ENCODE measurements around the gene LBHD2.
"Not testable (repeated sequence)": the region's sequence is repeated elsewhere in the genome, so short reads cannot be mapped to it uniquely, and the experiment has no call there.

The LBHD2 gene

GRCh38 chr14:103084021-103084919, at the start of gene LBHD2:
TSS of gene LBHD2 (plus strand) at chr14:103084210. CDS start at chr14:103086013, 1,803 bp downstream.
- DNase-seq (ENCODE audit: low read depth in 2 of 2), result no peak

GRCh38 chr14:103041464-103041863, 42.5 kb upstream of the LBHD2 start:
- no peak for DNase-seq (ENCODE audit: low read depth in 2 of 2)

GRCh38 chr14:103043257-103044015, 40.6 kb upstream of the LBHD2 start:
- DNase-seq (ENCODE audit: low read depth in 2 of 2), result no peak

GRCh38 chr14:103045371-103045869, 38.6 kb upstream of the LBHD2 start:
- DNase-seq (ENCODE audit: low read depth in 2 of 2), result no peak

GRCh38 chr14:103047453-103047852, 36.6 kb upstream of the LBHD2 start:
- not testable (repeated sequence) for DNase-seq (ENCODE audit: low read depth in 2 of 2)

GRCh38 chr14:103050935-103051334, 33.1 kb upstream of the LBHD2 start:
- DNase-seq (ENCODE audit: low read depth in 2 of 2), result no peak

- DNase-seq (ENCODE audit: low read depth in 2 of 2), result no peak
These were observed 31.6 kb upstream of the LBHD2 start for GRCh38 chr14:103052407-103052806.

GRCh38 chr14:103055695-103056094, 28.3 kb upstream of the LBHD2 start:
- no peak for DNase-seq (ENCODE audit: low read depth in 2 of 2)

- no peak for DNase-seq (ENCODE audit: low read depth in 2 of 2)
These were observed 27.5 kb upstream of the LBHD2 start for GRCh38 chr14:103056322-103057027.

GRCh38 chr14:103057028-103057371, 27.0 kb upstream of the LBHD2 start:
- DNase-seq (ENCODE audit: low read depth in 2 of 2), result no peak

- DNase-seq (ENCODE audit: low read depth in 2 of 2), result peak in 1 of 2 donors; percentile 32
These were observed 26.4 kb upstream of the LBHD2 start, which contains the start of gene CDC42BPB for GRCh38 chr14:103057372-103058163. TSS of gene CDC42BPB (minus strand) at chr14:103057549. CDS start at chr14:103057173, 376 bp downstream.

- DNase-seq (ENCODE audit: low read depth in 2 of 2), result no peak
These were observed 25.6 kb upstream of the LBHD2 start for GRCh38 chr14:103058164-103059055.

GRCh38 chr14:103059556-103059955, 24.5 kb upstream of the LBHD2 start:
- DNase-seq (ENCODE audit: low read depth in 2 of 2), result no peak

- DNase-seq (ENCODE audit: low read depth in 2 of 2), result no peak
These were observed 22.5 kb upstream of the LBHD2 start for GRCh38 chr14:103061482-103061976.

- no peak for DNase-seq (ENCODE audit: low read depth in 2 of 2)
These were observed 19.6 kb upstream of the LBHD2 start for GRCh38 chr14:103064436-103064835.

- DNase-seq (ENCODE audit: low read depth in 2 of 2), result no peak
These were observed 19.0 kb upstream of the LBHD2 start for GRCh38 chr14:103064978-103065377.

GRCh38 chr14:103065861-103066260, 18.1 kb upstream of the LBHD2 start:
- no peak for DNase-seq (ENCODE audit: low read depth in 2 of 2)

GRCh38 chr14:103066399-103066798, 17.6 kb upstream of the LBHD2 start:
- no peak for DNase-seq (ENCODE audit: low read depth in 2 of 2)

GRCh38 chr14:103067231-103067954, 16.6 kb upstream of the LBHD2 start:
- DNase-seq (ENCODE audit: low read depth in 2 of 2), result no peak
